ENCODE data around the gene NYAP1.

Gene NYAP1

DNA sequence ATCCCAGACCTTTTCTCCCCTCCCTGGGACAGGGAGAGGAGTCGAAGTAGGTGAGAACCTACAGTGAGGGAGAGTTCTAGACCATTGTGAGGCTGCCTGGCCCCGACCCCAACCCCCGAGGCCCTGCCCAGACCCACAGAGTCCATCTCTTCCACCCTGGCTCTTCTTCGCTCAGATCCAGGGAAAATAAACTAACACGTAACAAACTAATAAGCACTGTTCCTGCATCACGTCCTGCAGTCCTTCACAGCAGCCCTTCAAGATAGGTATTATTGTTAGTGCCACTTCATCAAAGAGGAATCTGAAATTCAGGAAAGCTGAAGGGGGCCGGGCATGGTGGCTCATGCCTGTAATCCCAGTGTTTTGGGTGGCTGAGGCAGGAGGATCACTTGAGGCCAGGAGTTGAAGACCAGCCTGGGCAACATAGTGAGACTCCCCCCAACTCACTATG is 19.5 kb upstream of the NYAP1 start, which contains the start of gene SPACDR:
Gene SPACDR (minus strand): TSS at position 51 of the 451 bp plus-strand sequence. CDS start 235 bp downstream, outside the sequence.
- DNase-seq, result no peak

DNA sequence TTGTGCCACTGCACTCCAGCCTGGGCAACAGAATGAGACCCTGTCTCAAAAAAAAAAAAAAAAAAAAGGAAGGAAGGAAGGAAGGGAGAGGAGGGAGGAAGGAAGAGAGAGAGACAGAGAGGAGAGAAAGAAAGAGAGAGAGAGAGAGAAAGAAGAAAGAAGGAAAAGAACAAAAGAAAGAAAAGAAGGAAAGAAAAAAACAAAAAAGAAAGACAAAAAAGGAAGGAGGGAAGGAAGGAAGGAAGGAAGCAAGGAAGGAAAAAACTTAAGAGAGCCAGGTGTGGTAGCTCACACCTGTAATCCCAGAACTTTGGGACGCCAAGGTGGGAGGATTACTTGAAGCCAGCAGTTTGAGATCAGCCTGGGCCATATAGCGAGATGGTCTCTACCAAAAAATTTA is 18.9 kb upstream of the NYAP1 start:
- DNase-seq, result no peak

DNA sequence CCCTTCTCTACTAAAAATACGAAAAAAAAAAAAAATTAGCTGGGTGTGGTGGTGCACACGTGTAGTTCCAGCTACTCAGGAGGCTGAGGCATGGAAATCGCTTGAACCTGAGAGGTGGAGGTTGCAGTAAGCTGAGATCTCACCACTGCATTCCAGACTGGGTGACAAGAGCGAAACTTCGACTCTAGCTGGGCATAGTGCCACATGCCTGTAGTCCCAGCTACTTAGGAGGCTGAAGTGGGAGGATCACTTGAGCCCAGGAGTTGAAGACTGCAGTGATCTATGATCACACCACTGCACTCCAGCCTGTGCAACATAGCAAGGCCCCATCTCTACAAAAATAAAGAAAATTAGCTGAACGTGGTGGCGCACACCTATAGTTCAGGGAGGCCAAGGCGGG is 18.4 kb upstream of the NYAP1 start:
- no peak for DNase-seq

- DNase-seq, result no peak
These were observed 17.9 kb upstream of the NYAP1 start for GRCh38 chr7:100465702-100466311.

DNA sequence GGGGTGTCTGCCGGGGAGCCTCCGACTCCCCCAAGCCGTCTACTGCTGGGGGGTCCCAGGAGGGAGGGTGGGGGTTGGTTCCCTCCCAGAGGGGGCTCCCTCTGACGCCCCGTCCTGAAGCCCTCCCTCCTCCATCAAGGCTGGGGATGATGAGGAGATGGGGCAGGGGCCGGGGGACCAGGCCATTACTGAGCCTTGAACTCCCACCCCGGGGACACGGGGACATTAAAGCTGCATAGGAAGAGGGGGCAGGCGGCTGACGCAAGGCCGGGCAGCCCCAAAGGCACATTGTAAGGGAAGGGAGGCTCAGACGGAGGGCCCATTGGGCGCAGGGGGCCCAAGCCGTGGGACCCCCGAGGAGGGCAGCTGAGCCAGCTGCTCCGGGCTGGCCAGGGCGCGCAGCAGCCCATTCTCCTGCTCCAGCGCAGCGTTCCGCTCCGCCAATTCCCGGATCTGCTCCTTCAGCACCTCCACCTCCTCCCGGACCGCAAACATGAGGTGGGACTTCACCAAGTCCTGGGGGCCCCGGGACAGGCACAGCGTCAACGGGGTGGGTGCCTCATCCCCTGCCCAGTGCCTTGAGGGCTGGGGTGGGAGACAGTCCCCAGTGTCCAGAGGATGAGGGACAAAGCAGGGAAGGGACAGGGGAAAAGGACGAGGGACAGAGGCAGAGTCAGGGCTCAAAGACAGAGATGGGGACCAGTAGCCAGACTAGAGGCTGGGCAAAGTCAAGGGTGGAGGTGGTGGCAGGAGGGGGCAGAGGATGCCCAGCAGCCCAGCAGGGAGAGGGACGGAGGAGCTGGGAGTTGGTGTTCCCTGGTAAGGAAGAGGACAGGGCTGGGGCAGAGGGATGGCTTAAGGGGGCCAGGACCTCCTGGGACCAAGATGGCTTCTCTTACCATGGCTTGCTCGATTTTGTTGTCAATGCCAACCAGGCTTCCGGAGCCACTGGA is 16.8 kb upstream of the NYAP1 start:
- DNase-seq, result no peak

- DNase-seq, result no peak
These were observed 15.9 kb upstream of the NYAP1 start for GRCh38 chr7:100467638-100468373.

DNA sequence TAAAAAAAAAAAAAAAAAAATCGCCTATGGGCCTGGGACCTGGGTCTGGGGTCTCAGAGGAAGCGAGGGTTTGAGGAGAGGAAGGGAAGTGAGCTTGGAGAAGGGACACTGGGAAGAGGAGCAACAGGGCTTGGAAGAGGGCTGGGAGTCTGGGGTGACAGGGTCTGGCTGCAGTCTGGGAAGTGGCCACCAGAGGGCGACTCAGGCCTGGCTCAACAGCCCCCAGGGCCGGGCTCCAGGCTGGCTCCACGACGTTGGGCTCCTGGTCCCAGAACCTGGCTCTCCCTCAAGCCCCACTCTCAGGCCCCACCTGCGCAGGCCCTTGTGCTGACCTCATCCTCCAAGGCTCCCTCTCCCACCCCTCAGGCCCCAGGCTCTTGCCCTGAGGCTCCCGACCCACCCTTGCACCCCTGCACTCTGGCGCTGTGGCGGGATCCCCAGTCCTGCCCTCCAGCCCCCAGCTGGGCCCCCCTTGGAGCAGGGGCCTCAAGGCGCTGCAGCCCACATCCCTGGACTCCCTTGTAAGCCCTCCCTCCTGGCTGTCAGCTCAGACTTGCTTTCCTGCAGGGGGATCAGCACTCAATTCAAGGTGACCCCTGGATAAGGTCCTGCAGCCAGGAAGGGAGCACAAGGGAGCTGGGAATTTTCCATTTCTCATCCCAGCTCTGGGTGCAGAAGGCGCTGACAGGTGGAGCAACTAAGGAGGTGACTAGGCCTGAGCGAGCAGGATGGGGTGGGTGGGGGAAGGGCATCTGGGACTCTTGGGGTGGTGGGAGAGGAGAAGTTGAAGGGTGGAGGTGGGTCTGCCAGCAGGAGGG is 14.3 kb upstream of the NYAP1 start:
- peak; percentile 87 for DNase-seq

DNA sequence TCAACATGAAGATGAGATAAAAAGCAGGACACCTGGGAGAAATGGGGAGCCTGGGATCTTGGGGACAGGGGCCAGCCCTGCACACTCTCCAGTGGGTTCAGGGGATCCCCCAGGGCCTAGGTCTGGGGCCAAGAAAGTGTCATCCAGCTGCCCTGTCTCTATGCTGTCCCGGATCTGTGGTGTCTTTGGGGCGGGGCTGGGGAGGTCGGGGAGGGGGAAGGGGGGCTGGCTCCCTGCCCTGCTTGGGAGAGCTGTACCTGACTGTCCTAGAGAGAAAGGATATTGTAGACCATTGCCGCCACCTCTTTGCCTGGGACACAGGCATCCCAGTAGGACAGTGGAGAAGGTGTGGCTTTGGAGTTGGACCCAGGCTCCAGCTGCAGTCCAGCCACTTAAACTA is 12.7 kb upstream of the NYAP1 start:
- DNase-seq, result no peak

DNA sequence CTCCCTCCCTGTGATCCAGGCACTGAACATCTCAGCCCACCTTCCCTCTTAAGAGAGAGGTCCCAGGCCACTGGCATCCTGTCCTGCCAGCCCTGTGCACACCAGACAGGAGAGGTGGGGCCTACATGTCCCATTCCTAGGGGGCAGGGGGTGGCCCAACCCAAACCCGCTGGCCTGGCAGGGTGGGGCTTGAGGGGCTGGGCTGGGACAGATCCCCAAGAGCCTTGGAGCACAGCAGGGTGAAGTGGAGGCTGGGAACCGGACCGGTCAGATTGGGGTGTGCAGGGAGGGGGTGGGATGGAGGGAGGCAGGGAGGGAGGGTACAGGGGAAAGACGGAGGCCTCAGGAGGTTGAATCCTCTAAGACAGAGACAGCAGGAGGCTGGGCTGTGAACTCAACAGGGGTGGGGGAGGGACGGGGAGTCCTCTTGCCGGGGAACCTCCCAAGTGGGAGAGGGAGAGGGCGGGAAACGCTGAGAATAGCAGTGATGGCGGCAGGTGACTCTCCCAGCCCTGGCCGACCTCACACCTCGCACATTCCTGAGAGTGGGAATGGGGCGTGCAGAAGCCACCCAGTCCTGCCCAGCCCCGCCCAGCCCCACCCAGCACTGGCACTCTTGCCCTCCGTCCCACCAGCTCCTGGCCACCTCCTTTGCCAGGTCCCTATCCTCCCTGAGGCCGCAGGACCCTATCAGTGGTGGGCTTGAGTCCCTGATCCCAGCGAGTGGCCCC is 11.4 kb upstream of the NYAP1 start:
- DNase-seq, result no peak

DNA sequence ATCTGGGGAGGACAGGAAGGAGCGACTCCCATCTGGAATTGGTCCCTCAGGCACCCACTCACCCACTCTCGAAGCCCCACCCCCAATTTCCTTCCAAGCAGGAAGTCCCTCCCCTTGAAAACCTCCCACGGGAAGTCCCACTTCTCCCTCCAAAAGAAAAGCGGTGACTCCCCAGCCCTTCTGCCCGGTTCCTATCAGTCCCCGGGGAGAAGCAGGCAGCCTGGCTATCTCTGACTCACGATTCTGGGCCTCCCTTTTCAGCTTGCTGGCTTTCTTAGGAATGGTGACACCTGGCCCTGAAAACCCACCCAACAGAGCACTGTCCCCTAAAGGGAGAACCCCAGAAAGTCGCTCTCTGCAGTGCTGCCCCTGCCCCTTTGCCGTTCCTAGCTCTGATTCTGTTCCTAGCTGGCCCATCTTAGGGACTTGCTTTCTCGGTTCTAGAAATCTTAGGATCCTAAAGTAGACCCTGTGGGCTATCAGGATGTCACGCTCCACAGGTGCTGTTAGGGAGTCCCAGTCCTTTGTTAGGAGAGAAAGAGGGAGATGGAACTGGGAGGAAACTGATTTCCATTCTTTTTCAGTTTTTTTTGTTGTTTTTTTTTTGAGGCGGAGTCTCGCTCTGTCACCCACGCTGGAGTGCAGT is 10.8 kb upstream of the NYAP1 start:
- DNase-seq, result no peak

- no peak for DNase-seq
These were observed 8.2 kb upstream of the NYAP1 start for GRCh38 chr7:100475549-100475948.

DNA sequence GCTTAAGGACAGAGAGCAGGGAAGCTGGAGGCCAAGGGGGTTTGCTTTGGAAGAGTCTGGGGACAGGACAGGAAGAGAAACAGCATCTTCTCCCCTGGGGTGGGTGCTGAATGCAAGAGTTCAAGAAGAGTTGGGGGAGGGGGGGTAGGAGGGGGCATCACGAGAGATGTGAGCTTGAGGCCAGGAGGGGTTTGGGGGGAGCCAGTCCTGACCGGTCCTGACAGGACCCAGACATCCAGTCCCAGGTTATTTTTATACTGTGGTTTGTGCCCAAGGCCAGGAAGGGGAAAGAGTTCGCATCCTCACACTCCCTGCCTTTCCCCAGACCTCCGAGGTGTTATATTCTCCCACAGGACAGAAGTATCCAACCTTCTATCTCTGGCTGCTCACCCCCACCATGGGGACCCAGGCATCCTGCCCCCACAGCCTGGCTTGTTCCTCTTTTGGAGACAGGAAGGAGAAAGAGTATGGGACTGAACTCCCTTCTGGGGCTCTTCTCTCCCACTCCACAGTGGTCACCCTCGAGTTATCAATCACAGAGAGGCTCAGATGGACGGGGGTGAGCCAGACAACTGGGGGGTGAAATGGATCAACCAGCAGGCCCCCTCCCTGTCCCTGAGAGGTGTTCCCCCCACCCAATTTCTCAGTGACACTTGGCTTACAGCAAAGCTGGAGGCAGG is 7.5 kb upstream of the NYAP1 start:
- DNase-seq, result no peak

- peak; percentile 70 for DNase-seq
These were observed 6.5 kb upstream of the NYAP1 start for GRCh38 chr7:100476903-100477870.

GRCh38 chr7:100477871-100478267 is 5.9 kb upstream of the NYAP1 start:
- DNase-seq, result no peak

GRCh38 chr7:100478958-100479660 is 4.6 kb upstream of the NYAP1 start, which contains the start of gene TSC22D4:
Gene TSC22D4, minus strand, starts transcription at chr7:100479214. Its CDS starts 1,176 bp downstream, at chr7:100478038.
- DNase-seq, result peak; percentile 93

GRCh38 chr7:100481466-100481865 is 2.3 kb upstream of the NYAP1 start:
- DNase-seq, result no peak

DNA sequence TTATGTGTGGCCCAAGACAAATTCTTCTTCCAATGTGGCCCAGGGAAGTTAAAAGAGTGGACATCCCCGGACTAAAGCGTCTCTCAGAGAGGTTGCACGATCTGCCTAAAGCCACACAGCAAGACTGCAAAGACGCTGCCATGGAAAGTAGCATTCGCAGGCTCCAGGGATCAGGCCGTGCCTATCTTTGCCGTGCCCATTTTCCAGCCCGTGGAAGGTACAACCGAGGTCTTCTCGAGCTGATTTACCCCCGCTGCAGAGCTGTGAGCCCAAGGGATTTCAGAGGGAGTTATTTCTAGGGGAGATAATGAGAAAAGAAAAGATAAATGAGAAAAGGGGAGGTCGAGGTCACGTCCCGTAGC is 1.0 kb upstream of the NYAP1 start:
- DNase-seq, result no peak

DNA sequence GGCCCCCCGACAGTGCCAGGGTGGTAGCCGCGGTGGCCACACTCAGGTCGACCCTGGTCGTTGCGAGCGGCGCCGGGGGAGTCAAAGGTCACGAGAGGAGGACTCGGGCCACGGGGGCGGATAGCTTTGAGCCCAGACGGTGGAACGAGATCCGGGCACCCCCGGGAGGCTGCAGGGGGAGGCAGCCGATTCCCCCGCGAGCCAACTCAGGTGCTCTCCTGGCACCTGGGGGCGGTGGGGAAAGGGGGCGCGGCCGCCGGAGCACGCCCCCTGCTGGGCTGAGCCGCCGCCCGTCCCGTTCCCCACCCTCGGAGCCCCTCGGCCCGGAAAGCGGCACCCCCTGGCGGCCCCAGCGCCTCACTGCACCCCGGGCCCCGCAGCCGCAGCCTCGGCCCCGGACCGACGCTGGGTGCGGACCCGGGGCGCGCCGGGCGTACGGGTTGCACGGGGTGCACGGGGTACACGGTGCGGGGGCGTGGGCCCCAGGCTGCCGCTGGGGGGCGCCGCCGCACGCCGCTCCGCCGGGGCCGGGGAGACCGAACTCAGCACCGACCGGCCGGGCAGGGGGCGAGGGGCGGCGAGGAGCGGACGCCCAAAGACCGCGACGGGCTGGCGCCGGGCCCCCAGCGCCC is 521 bp upstream of the NYAP1 start:
- DNase-seq, result peak; percentile 87
